NCI-H2107 treated with DMSO at 0.1 percent for 48 hours (cell line): Measurements from ENCODE around the gene NCAPG2.

Experiments used
- DNase-seq: peaks from one replicate; lab custom pipeline; 2025; ENCODE audit not compliant: unreplicated experiment; lab: John Stamatoyannopoulos, UW

NCAPG2 gene

DNA sequence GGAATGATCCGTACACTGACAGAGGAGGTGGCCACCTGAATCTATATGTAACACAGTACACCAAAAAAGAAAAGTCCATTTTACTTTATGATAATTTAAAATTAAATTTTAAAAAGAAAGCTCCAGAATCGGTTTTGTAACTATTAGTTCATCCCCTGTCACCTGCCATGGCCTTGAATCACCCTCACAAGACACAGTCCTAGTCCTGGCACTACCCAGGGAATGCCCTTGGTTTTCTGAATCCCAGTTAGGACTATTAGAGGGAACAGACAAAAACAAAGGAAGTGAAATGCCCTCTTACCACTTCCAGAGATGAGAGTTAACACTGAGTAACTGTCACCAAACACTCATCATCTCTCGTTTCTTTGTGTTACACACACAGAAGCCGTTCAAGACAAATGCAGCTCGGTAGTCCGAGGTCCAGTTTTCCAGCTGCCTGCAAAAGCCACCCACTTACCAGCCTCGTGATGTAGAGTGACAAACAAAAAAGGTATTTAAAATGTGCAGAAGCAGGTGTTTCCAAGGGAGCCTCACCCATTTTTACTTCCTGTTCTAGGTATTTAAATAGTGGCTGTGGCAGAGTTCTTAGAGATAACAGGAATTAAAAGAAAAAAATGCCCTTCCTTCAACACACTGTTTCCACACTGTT lies 123.0 kb downstream of the NCAPG2 start:
- DNase-seq: peak; percentile 42
